GM12878 (cell line): Measurements from ENCODE around the gene MRPL53. TPM values are rescaled to one million over a fixed set of nuclear protein-coding genes. Genes with fewer than 3 reads are reported as not detected.

Experiments
- ATAC-seq: fragments of 200-7000 bp; cut with Tn5 transposase; 3 replicates; pipeline ENCODE4 v1.9.1; 2020; ENCODE audit warnings: mild to moderate bottlenecking, moderate library complexity
- BruUV-seq: library from RNA; stranded (reverse); fragments of 400-500 nt; replicated peaks from 2 replicates; lab custom pipeline; 2021; lab: Mats Ljungman, UMichigan
- CTCF ChIA-PET: fragments of 300-600 bp; sonication (Branson Sonifier 250); formaldehyde crosslinking; extraction: SDS; loops from one replicate; lab custom pipeline; 2021; ENCODE audit warnings: inconsistent platforms; lab: Yijun Ruan, JAX
- POLR2A ChIA-PET: fragments of 350-600 bp; formaldehyde crosslinking; extraction: SDS; loops from one replicate; lab custom pipeline; 2021; ENCODE audit warnings: inconsistent platforms; lab: Charles Lee
- RAD21 ChIA-PET: fragments of 300-600 bp; sonication (Branson Sonifier 250); formaldehyde crosslinking; loops from one replicate; lab custom pipeline; 2023; ENCODE audit warnings: antibody characterized with exemption; ENCODE audit not compliant: unreplicated experiment; lab: Charles Lee
- SMC1A ChIA-PET: fragments of 300-600 bp; sonication (Branson Sonifier 250); formaldehyde crosslinking; loops from one replicate; lab custom pipeline; 2023; ENCODE audit not compliant: unreplicated experiment, uncharacterized antibody; lab: Charles Lee
- DNase-seq: peaks from one replicate; pipeline ENCODE4 v3.0.0-alpha.2; 2011; ENCODE audit warnings: low read depth, low spot score
- FAIRE-seq: peaks from 3 replicates; lab custom pipeline; 2011; peaks lifted over from hg19 to GRCh38; lab: Jason Lieb, UNC
- H2AFZ ChIP-seq: 2 replicates; pipeline ENCODE4 v1.6.0; 2011; ENCODE audit warnings: low read depth, low read length, control low read depth; ENCODE audit not compliant: control insufficient read depth
- H3K27ac ChIP-seq: 2 replicates; pipeline ENCODE4 v1.5.1; 2011; ENCODE audit warnings: control low read depth; ENCODE audit not compliant: control insufficient read depth, insufficient read depth
- H3K27me3 ChIP-seq, 2 experiments: replicated peaks in 1 of 2; 2 replicates each; pipeline versions ENCODE4 v1.6.0 to v1.6.1; 2011; ENCODE audit warnings: low read length in 1 of 2; ENCODE audit not compliant: control insufficient read depth in 2 of 2, insufficient read depth in 2 of 2
- H3K36me3 ChIP-seq, 2 experiments: 2 replicates each; pipeline ENCODE4 v1.5.1; 2011; ENCODE audit warnings: low read length in 1 of 2; ENCODE audit not compliant: control insufficient read depth in 2 of 2, insufficient read depth in 2 of 2
- H3K4me1 ChIP-seq: 2 replicates; pipeline ENCODE4 v1.6.1; 2011; ENCODE audit warnings: mild to moderate bottlenecking, low read length, moderate library complexity, mixed read lengths; ENCODE audit not compliant: control insufficient read depth, insufficient read depth
- H3K4me2 ChIP-seq: 2 replicates; pipeline ENCODE4 v1.6.0; 2011; ENCODE audit warnings: control low read depth; ENCODE audit not compliant: control insufficient read depth, insufficient read depth
- H3K4me3 ChIP-seq: fragments of 200-600 bp; sonication (generic); 2 replicates; pipeline ENCODE4 v1.5.1; 2016
- H3K79me2 ChIP-seq: 2 replicates; pipeline ENCODE4 v1.6.0; 2011; ENCODE audit warnings: low read length; ENCODE audit not compliant: control insufficient read depth, insufficient read depth
- H3K9ac ChIP-seq: 2 replicates; pipeline ENCODE4 v1.8.0; 2011; ENCODE audit warnings: low read length, control low read depth, mixed read lengths; ENCODE audit not compliant: control insufficient read depth, insufficient read depth
- H3K9me3 ChIP-seq: replicated peaks from 3 replicates; pipeline ENCODE4 v1.5.1; 2011; ENCODE audit warnings: mild to moderate bottlenecking, low read length; ENCODE audit not compliant: control insufficient read depth, insufficient read depth
- H4K20me1 ChIP-seq: 2 replicates; pipeline ENCODE4 v1.6.0; 2011; ENCODE audit not compliant: control insufficient read depth, insufficient read depth
- LARP7 ChIP-seq: fragments of 450-650 bp; IDR thresholded peaks from 2 replicates; pipeline ENCODE4 v1.6.1; 2017; ENCODE audit warnings: mild to moderate bottlenecking
- WGBS: methylation state at CpG from one replicate; pipeline ENCODE4 v1.1.6; 2016; ENCODE audit warnings: low lambda C conversion rate; ENCODE audit not compliant: insufficient replicate concordance, insufficient coverage; ENCODE audit errors: missing lambda C conversion rate; 5-methylcytosine and 5-hydroxymethylcytosine counted together
- in situ Hi-C: fragments of 300-500 bp; cut with MboI; formaldehyde crosslinking; loops from 9 replicates; pipeline ENCODE4 v1.14.3; 2018; ENCODE audit warnings: mixed read lengths
- intact Hi-C: fragments of 100-400 bp; cut with micrococcal nuclease; formaldehyde crosslinking; loops from one replicate; pipeline ENCODE4 v1.14.2; 2022; ENCODE audit not compliant: unreplicated experiment
- polyA plus RNA-seq, 11 experiments: library from polyadenylated mRNA; depleted of rRNA in 4 of 11; unstranded in 6 of 11; stranded (reverse) in 5 of 11; fragments of >200 nt; fragmentation: Nextera tagmentation in 4 of 11; fragmentation: Illumina TruSeq in 1 of 11; extraction: Ambion mirVana in 4 of 11; extraction: Trizol in 1 of 11; gene quantifications; 1 replicate in 1 of 11; 2 replicates in 10 of 11; pipeline versions ENCODE4 v1.2.1 to v1.2.3, GENCODE V29; 2011 to 2016; ENCODE audit warnings: inconsistent platforms in 2 of 11, missing spikeins in 2 of 11, low read depth in 1 of 11
- total RNA-seq, 4 experiments: library from RNA; depleted of rRNA in 3 of 4; stranded (reverse); fragments of >200 nt in 3 of 4; fragmentation: Illumina TruSeq in 1 of 4; extraction: Trizol in 1 of 4; gene quantifications; 2 replicates each; pipeline versions ENCODE4 v1.2.1 to v1.2.3, GENCODE V29; 2013 to 2021
- TF ChIP-seq, protein P1 (sequence below): fragments of 450-650 bp; IDR thresholded peaks from 2 replicates; pipeline ENCODE4 v1.6.1; 2017; ENCODE audit warnings: low read depth, mild to moderate bottlenecking, moderate library complexity

Gene MRPL53
- total and polyA plus RNA-seq, 10 of the 15 experiments (the other 5 are each of a cell fraction or from before 2014, with no cell fraction given): 15.1 to 167 (median 80.9) TPM

GRCh38 chr2:74439803-74440377, 32.6 kb downstream of the MRPL53 start:
- 0 out of 2 replicates have a peak overlapping the region, but pooled peaks have one; percentile 2 for H3K27ac ChIP-seq
- ChIA-PET CTCF (interaction anchor here (0.8 to 2.5 kb wide), 8 partner anchors 8 to 149 kb away, joined by 3 to 12 read pairs (median 3); partner anchors contain the start of genes C2orf81, INO80B, MRPL53 and WDR54), RAD21 (interaction anchor here (0.6 to 2.3 kb wide), 14 partner anchors 10 to 137 kb away, joined by 3 to 13 read pairs (median 4); partner anchors contain the start of genes C2orf81, INO80B, MRPL53 and WDR54), SMC1A (interaction anchor here (0.6 to 2.0 kb wide), 10 partner anchors 8 to 258 kb away, joined by 3 to 9 read pairs (median 4); partner anchors contain the start of genes C2orf81, INO80B, MRPL53 and WBP1), POLR2A (interaction anchor here (0.6 to 3.4 kb wide), 15 partner anchors 8 to 670 kb away, joined by 3 to 29 read pairs (median 4); partner anchors contain the start of genes C2orf81, INO80B, MOGS and MRPL53)
- in situ Hi-C loops: no loop called here
- H3K4me3 ChIP-seq: peak overlapping the region; percentile 61; the same call in 1 of the 2 replicates
- no peaks in the 10 kb centered on the region for H3K36me3 ChIP-seq
- H2AFZ ChIP-seq: peak overlapping the region; percentile 59
- BruUV-seq: TSS peak; percentile 58
- no peaks in the 10 kb centered on the region for H3K9me3 ChIP-seq
- no peak for ATAC-seq
- H3K79me2 ChIP-seq: no peaks in the 10 kb centered on the region; the same call in 1 of the 2 replicates
- peak overlapping the region; percentile 62 for H3K9ac ChIP-seq
- peaks cover 23% of the 10 kb centered on the region for H3K4me1 ChIP-seq
- intact Hi-C loops: no loop called here
- TF ChIP-seq, protein P1, sequence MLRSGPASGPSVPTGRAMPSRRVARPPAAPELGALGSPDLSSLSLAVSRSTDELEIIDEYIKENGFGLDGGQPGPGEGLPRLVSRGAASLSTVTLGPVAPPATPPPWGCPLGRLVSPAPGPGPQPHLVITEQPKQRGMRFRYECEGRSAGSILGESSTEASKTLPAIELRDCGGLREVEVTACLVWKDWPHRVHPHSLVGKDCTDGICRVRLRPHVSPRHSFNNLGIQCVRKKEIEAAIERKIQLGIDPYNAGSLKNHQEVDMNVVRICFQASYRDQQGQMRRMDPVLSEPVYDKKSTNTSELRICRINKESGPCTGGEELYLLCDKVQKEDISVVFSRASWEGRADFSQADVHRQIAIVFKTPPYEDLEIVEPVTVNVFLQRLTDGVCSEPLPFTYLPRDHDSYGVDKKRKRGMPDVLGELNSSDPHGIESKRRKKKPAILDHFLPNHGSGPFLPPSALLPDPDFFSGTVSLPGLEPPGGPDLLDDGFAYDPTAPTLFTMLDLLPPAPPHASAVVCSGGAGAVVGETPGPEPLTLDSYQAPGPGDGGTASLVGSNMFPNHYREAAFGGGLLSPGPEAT: 0 out of 2 replicates have a peak, but pooled peaks have one; percentile 27
- TF ChIP-seq LARP7: no peak; the same call in 1 of the 2 replicates
- no peak for DNase-seq
- WGBS: 60% methylated on average over 14 of the region's 14 CpGs
- FAIRE-seq: no peak
- peak overlapping the region; percentile 81 for H3K4me2 ChIP-seq
- H3K27me3 ChIP-seq: peaks cover 2 to 10% of the 10 kb centered on the region in 2 experiments; a peak in 3 of 4 replicates
- H4K20me1 ChIP-seq: no peaks in the 10 kb centered on the region
